B cell (primary cell): Measurements from ENCODE around the gene ZG16. TPM values are rescaled to one million over a fixed set of nuclear protein-coding genes. Genes with fewer than 3 reads are reported as not detected.

ENCODE experiments used
- ATAC-seq: fragments of 200-7000 bp; cut with Tn5 transposase; one replicate; pipeline ENCODE4 v1.10.0; 2021; ENCODE audit warnings: low read depth, mild to moderate bottlenecking, moderate number of reproducible peaks, moderate library complexity
- CTCF ChIA-PET: fragments of 350-600 bp; sonication (Branson Sonifier 250); formaldehyde crosslinking; loops from one replicate; lab custom pipeline; 2021; ENCODE audit warnings: antibody characterized with exemption, inconsistent platforms; lab: Charles Lee
- POLR2A ChIA-PET: fragments of 350-600 bp; sonication (Branson Sonifier 250); formaldehyde crosslinking; loops from one replicate; lab custom pipeline; 2021; ENCODE audit warnings: antibody characterized with exemption; lab: Charles Lee
- DNase-seq: peaks from one replicate; pipeline ENCODE4 v3.0.0; 2013
- H2AFZ ChIP-seq: 2 replicates; pipeline ENCODE4 v1.6.1; 2012; ENCODE audit warnings: mild to moderate bottlenecking, low read depth, low read length; ENCODE audit not compliant: insufficient read depth, poor library complexity, severe bottlenecking
- H3K27ac ChIP-seq, 2 donors: 1 replicate in 1 of 2; 2 replicates in 1 of 2; pipeline ENCODE4 v1.5.1; 2012 to 2013; ENCODE audit warnings: low read length in 2 of 2, mild to moderate bottlenecking in 2 of 2, moderate library complexity in 1 of 2
- H3K27me3 ChIP-seq, 4 experiments: fragments of 200-600 bp in 1 of 4; sonication (generic) in 1 of 4; replicated peaks in 1 of 4; 1 replicate in 2 of 4; 2 replicates in 2 of 4; pipeline versions ENCODE4 v1.6.1 to v1.7.0; 2013 to 2016; ENCODE audit warnings: low read length in 3 of 4, mild to moderate bottlenecking in 2 of 4, mixed read lengths in 1 of 4, moderate library complexity in 1 of 4; ENCODE audit not compliant: insufficient read depth in 4 of 4, control insufficient read depth in 3 of 4; ENCODE audit errors: control extremely low read depth in 1 of 4
- H3K36me3 ChIP-seq, 2 experiments: replicated peaks in 1 of 2; 1 replicate in 1 of 2; 2 replicates in 1 of 2; pipeline versions ENCODE4 v1.6.1 to v1.7.1; 2013; ENCODE audit warnings: low read length in 1 of 2; ENCODE audit not compliant: insufficient read depth in 2 of 2, control insufficient read depth in 1 of 2; ENCODE audit errors: control extremely low read depth in 1 of 2, extremely low read depth in 1 of 2
- H3K4me1 ChIP-seq, 2 donors: fragments of 200-600 bp in 1 of 2; sonication (generic) in 1 of 2; 1 replicate in 1 of 2; 2 replicates in 1 of 2; pipeline versions ENCODE4 v1.5.1 to v1.6.1; 2013 to 2017; ENCODE audit warnings: low read length in 2 of 2; ENCODE audit not compliant: control insufficient read depth in 2 of 2, insufficient read depth in 2 of 2
- H3K4me2 ChIP-seq: replicated peaks from 2 replicates; pipeline ENCODE3; 2012; ENCODE audit warnings: mild to moderate bottlenecking, low read depth, low read length; ENCODE audit not compliant: poor library complexity, severe bottlenecking
- H3K4me3 ChIP-seq, 5 experiments: fragments of 200-600 bp in 1 of 5; sonication (generic) in 1 of 5; 1 replicate in 3 of 5; 2 replicates in 2 of 5; pipeline versions ENCODE4 v1.5.1 to v1.7.0; 2011 to 2016; ENCODE audit warnings: low read length in 4 of 5, mild to moderate bottlenecking in 4 of 5, low read depth in 2 of 5, control low read depth in 1 of 5, moderate library complexity in 1 of 5; ENCODE audit not compliant: insufficient read depth in 1 of 5; ENCODE audit errors: control extremely low read depth in 1 of 5, extremely low read depth in 1 of 5
- H3K79me2 ChIP-seq: fragments of 200-600 bp; sonication (generic); one replicate; pipeline ENCODE4 v1.6.0; 2016; ENCODE audit warnings: low read length; ENCODE audit not compliant: control insufficient read depth, insufficient read depth
- H3K9ac ChIP-seq: fragments of 200-600 bp; sonication (generic); 2 replicates; pipeline ENCODE4 v1.6.1; 2017; ENCODE audit warnings: mild to moderate bottlenecking, low read length, moderate library complexity
- H3K9me3 ChIP-seq, 3 donors: one replicate each; pipeline versions ENCODE4 v1.6.1 to v1.7.1; 2013; ENCODE audit warnings: low read length in 2 of 3; ENCODE audit not compliant: control insufficient read depth in 2 of 3, insufficient read depth in 1 of 3; ENCODE audit errors: control extremely low read depth in 1 of 3
- H4K20me1 ChIP-seq: 2 replicates; pipeline ENCODE4 v1.6.0; 2012; ENCODE audit warnings: mild to moderate bottlenecking, low read length; ENCODE audit not compliant: insufficient read depth, control insufficient read depth, poor library complexity, severe bottlenecking
- H3K27ac Mint-ChIP-seq: one replicate; pipeline ENCODE4 v1.8.0; 2021; ENCODE audit warnings: mixed read lengths
- H3K27me3 Mint-ChIP-seq: one replicate; pipeline ENCODE4 v1.8.0; 2021; ENCODE audit warnings: mixed read lengths
- H3K4me1 Mint-ChIP-seq: one replicate; pipeline ENCODE4 v1.8.0; 2021; ENCODE audit warnings: mixed read lengths
- H3K4me3 Mint-ChIP-seq: one replicate; pipeline ENCODE4 v1.8.0; 2021; ENCODE audit warnings: mixed read lengths
- H3K9me3 Mint-ChIP-seq: one replicate; pipeline ENCODE4 v1.8.0; 2022; ENCODE audit warnings: mixed read lengths; ENCODE audit not compliant: insufficient read depth
- EZH2 ChIP-seq: IDR thresholded peaks from 2 replicates; pipeline ENCODE4 v1.6.1; 2012; ENCODE audit warnings: borderline replicate concordance, low read depth, mild to moderate bottlenecking, moderate library complexity, low read length; ENCODE audit not compliant: insufficient read depth, poor library complexity, severe bottlenecking
- WGBS: methylation state at CpG from one replicate; pipeline ENCODE4 v1.1.5; 2013; ENCODE audit warnings: missing lambda C conversion rate; ENCODE audit not compliant: insufficient coverage; 5-methylcytosine and 5-hydroxymethylcytosine counted together
- intact Hi-C: fragments of 100-400 bp; cut with micrococcal nuclease; formaldehyde crosslinking; loops from one replicate; pipeline ENCODE4 v1.10.0; 2022
- polyA plus RNA-seq: library from polyadenylated mRNA; depleted of rRNA; stranded (reverse); fragments of >200 nt; gene quantifications from 2 replicates; pipeline ENCODE4 v1.2.3, GENCODE V29; 2012
- total RNA-seq, 2 donors: library from RNA; stranded (reverse); fragments of 120-200 nt in 1 of 2; gene quantifications; 1 replicate in 1 of 2; 2 replicates in 1 of 2; pipeline versions ENCODE4 v1.2.3 to v1.2.4, GENCODE V29; 2013 to 2022
- TF ChIP-seq, protein P1 (sequence below): fragments of 200-600 bp; IDR thresholded peaks from one replicate; pipeline ENCODE4 v1.8.0; 2022; ENCODE audit warnings: antibody characterized with exemption, mild to moderate bottlenecking

The ZG16 gene
- total and polyA plus RNA-seq, 2 donors (not counting 1 experiment from before 2014, with no cell fraction given): 0.06 TPM; not detected in 1

DNA sequence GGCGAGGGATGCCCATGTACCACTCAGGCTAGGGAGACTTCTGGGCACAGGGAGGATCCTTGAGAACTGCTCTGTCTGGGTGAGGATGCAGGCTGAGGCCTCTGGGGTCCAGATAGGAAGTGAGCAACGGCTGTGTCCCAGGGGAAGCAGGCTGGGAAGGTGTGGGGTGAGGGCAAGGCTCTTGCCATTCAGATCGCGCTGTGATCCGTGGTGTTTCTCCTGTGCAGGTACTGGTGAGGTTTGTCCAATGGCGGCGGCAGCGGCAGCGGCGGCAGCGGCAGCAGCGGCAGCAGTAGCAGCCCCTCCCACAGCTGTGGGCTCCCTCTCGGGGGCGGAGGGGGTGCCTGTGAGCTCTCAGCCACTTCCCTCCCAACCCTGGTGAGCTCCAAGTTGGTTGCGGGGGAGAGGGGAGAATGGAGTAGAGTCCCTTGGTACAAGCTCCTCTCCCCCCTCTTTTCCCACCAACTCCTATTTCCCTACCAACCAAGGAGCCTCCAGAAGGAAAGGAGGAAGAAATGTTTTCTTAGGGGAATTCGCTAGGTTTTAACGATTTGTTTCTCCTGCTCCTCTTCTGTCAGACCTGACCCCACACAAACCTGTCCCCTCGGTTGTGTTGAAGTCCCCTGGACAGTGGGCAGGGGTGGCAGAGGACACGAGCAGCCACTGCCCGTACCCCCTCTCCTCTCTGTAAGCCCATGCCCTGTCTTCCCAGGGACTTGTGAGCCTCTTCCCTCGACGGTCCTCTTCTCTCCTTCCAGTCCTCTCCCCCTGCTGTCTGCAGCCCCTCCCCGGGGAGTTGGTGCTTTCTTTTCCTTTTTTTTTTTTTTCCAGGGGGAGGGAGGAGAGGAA lies 32.0 kb downstream of the ZG16 start:
- Histone ChIP-seq H3K27me3 (peaks cover 0 to 13% (median 5%) of the 10 kb centered on the region in 4 experiments), H3K36me3 (peaks cover 2 to 18% of the 10 kb centered on the region in 2 experiments), H3K9ac (no peak overlapping the region), H2AFZ (no peak overlapping the region), H4K20me1 (peaks cover 39% of the 10 kb centered on the region), H3K4me3 (no peak overlapping the region), H3K4me2 (peak overlapping the region; percentile 99), H3K4me1 (peaks cover 54 to 59% of the 10 kb centered on the region in 2 donors), H3K79me2 (peaks cover 34% of the 10 kb centered on the region), H3K27ac (no peak overlapping the region), H3K9me3 (peaks cover 0 to 5% (median 0%) of the 10 kb centered on the region in 3 donors)
- WGBS: 34% methylated on average over 13 of the region's 23 CpGs
- H3K4me3 Mint-ChIP-seq: peak overlapping the region; percentile 88
- H3K27ac Mint-ChIP-seq: peak overlapping the region; percentile 81
- intact Hi-C loops: loop anchor here (5.0 to 10.0 kb wide), 2 partner anchors 108 to 215 kb away; no protein-coding TSS in a partner anchor
- POLR2A ChIA-PET: no interaction called here
- no peaks in the 10 kb centered on the region for H3K27me3 Mint-ChIP-seq
- peak; percentile 34 for DNase-seq
- CTCF ChIA-PET: interaction anchor here (0.8 kb wide), 1 partner anchor 38 kb away, joined by 3 read pairs; no protein-coding TSS in a partner anchor
- TF ChIP-seq, protein P1, sequence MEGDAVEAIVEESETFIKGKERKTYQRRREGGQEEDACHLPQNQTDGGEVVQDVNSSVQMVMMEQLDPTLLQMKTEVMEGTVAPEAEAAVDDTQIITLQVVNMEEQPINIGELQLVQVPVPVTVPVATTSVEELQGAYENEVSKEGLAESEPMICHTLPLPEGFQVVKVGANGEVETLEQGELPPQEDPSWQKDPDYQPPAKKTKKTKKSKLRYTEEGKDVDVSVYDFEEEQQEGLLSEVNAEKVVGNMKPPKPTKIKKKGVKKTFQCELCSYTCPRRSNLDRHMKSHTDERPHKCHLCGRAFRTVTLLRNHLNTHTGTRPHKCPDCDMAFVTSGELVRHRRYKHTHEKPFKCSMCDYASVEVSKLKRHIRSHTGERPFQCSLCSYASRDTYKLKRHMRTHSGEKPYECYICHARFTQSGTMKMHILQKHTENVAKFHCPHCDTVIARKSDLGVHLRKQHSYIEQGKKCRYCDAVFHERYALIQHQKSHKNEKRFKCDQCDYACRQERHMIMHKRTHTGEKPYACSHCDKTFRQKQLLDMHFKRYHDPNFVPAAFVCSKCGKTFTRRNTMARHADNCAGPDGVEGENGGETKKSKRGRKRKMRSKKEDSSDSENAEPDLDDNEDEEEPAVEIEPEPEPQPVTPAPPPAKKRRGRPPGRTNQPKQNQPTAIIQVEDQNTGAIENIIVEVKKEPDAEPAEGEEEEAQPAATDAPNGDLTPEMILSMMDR: no peak
- no peak for TF ChIP-seq EZH2
- peaks cover 50% of the 10 kb centered on the region for H3K4me1 Mint-ChIP-seq
- ATAC-seq: no peak
- no peaks in the 10 kb centered on the region for H3K9me3 Mint-ChIP-seq
